Fibroblast of lung (primary cell): ENCODE data around the gene MATN1. TPM values are rescaled to one million over a fixed set of nuclear protein-coding genes. Genes with fewer than 3 reads are reported as not detected.

Source experiments
- DNase-seq, 2 donors: peaks; one replicate each; pipeline versions ENCODE4 v3.0.0 to v3.0.0-alpha.2; 2010; ENCODE audit warnings: low read depth in 2 of 2
- H2AFZ ChIP-seq: 2 replicates; pipeline ENCODE4 v1.5.1; 2012; ENCODE audit warnings: low read length, control low read depth, inconsistent platforms
- H3K27ac ChIP-seq: 2 replicates; pipeline ENCODE4 v1.5.1; 2011; ENCODE audit warnings: low read length, control low read depth; ENCODE audit not compliant: insufficient read depth
- H3K27me3 ChIP-seq: 2 replicates; pipeline ENCODE4 v1.5.1; 2011; ENCODE audit warnings: mild to moderate bottlenecking, low read length; ENCODE audit not compliant: control insufficient read depth, insufficient read depth
- H3K36me3 ChIP-seq: 2 replicates; pipeline ENCODE4 v1.5.1; 2011; ENCODE audit warnings: low read length; ENCODE audit not compliant: control insufficient read depth, insufficient read depth
- H3K4me1 ChIP-seq: 2 replicates; pipeline ENCODE4 v1.5.1; 2011; ENCODE audit warnings: low read length; ENCODE audit not compliant: control insufficient read depth, insufficient read depth; ENCODE audit errors: extremely low read depth
- H3K4me2 ChIP-seq: 2 replicates; pipeline ENCODE4 v1.5.1; 2011; ENCODE audit warnings: low read length, control low read depth; ENCODE audit not compliant: insufficient read depth; ENCODE audit errors: extremely low read depth
- H3K4me3 ChIP-seq, 4 experiments: fragments of 200-600 bp in 1 of 4; sonication (generic) in 1 of 4; replicated peaks in 1 of 4; 2 replicates each; pipeline ENCODE4 v1.5.1; 2011 to 2016; ENCODE audit warnings: low read length in 4 of 4, low read depth in 3 of 4, mild to moderate bottlenecking in 3 of 4, control low read depth in 2 of 4, inconsistent platforms in 1 of 4, mixed read lengths in 1 of 4; ENCODE audit not compliant: insufficient read depth in 1 of 4; ENCODE audit errors: control extremely low read depth in 1 of 4
- H3K79me2 ChIP-seq: 2 replicates; pipeline ENCODE4 v1.5.1; 2012; ENCODE audit warnings: mild to moderate bottlenecking, low read length, inconsistent platforms; ENCODE audit not compliant: control insufficient read depth, insufficient read depth
- H3K9ac ChIP-seq: 2 replicates; pipeline ENCODE4 v1.5.1; 2011; ENCODE audit warnings: mild to moderate bottlenecking, low read length, control low read depth; ENCODE audit not compliant: insufficient read depth
- H3K9me3 ChIP-seq: 2 replicates; pipeline ENCODE4 v1.5.1; 2012; ENCODE audit warnings: low read depth, low read length; ENCODE audit not compliant: control insufficient read depth, insufficient read depth
- H4K20me1 ChIP-seq: 2 replicates; pipeline ENCODE4 v1.5.1; 2011; ENCODE audit warnings: low read length; ENCODE audit not compliant: control insufficient read depth, insufficient read depth; ENCODE audit errors: extremely low read depth
- EZH2 ChIP-seq: IDR thresholded peaks from 2 replicates; pipeline ENCODE4 v1.5.1; 2012; ENCODE audit warnings: low read length, control low read depth, mild to moderate bottlenecking; ENCODE audit errors: missing control alignments
- polyA minus RNA-seq: library from RNA; depleted of rRNA, polyadenylated mRNA; stranded (reverse); fragments of >200 nt; gene quantifications from 2 replicates; pipeline ENCODE4 v1.2.3, GENCODE V29; 2011; ENCODE audit warnings: low replicate concordance
- polyA plus RNA-seq, 2 donors: library from polyadenylated mRNA; depleted of rRNA in 1 of 2; stranded (reverse) in 1 of 2; unstranded in 1 of 2; fragments of >200 nt; gene quantifications; 2 replicates each; pipeline ENCODE4 v1.2.1, GENCODE V29; 2011 to 2012; ENCODE audit warnings: missing spikeins in 1 of 2
- total RNA-seq: library from RNA; depleted of rRNA; stranded (reverse); fragments of >200 nt; gene quantifications from 2 replicates; pipeline ENCODE4 v1.2.1, GENCODE V29; 2014
- TF ChIP-seq, protein P1 (sequence below), 2 donors: IDR thresholded peaks in 1 of 2; conservative IDR thresholded peaks in 1 of 2; 1 replicate in 1 of 2; 2 replicates in 1 of 2; pipeline ENCODE4 v1.5.1; 2011 to 2012; ENCODE audit warnings: low read length in 2 of 2, control low read depth in 1 of 2, inconsistent platforms in 1 of 2, low read depth in 1 of 2, mild to moderate bottlenecking in 1 of 2

MATN1 gene, protein sequence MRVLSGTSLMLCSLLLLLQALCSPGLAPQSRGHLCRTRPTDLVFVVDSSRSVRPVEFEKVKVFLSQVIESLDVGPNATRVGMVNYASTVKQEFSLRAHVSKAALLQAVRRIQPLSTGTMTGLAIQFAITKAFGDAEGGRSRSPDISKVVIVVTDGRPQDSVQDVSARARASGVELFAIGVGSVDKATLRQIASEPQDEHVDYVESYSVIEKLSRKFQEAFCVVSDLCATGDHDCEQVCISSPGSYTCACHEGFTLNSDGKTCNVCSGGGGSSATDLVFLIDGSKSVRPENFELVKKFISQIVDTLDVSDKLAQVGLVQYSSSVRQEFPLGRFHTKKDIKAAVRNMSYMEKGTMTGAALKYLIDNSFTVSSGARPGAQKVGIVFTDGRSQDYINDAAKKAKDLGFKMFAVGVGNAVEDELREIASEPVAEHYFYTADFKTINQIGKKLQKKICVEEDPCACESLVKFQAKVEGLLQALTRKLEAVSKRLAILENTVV
- total RNA-seq (0.26 TPM in 1 of 2 replicates, not detected in the other), polyA plus RNA-seq (not detected in 2 replicates), polyA minus RNA-seq (not detected in 2 replicates)
- 0.07 TPM in 1 of 2 replicates, not detected in the other for polyA plus RNA-seq (2012)

DNA sequence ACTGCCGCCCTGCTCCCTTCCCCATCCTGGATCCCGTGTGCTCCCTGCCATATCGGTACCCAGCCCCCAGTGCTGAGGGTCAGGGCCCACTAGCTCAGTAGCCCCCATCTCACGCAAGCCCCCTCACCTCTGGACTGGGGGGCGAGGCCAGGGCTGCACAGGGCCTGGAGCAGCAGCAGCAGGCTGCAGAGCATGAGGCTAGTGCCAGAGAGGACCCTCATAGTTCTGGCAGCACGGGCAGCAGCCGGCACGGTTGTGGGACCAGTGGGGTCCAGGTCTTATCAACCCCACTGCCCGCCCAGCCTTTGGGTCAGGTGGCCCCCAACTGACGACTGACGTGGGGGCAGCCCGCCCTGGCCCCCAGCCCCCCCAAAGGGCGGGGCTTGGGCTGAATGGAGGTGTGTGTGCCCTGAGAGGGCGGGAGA is at the start of gene MATN1:
TSS of gene MATN1 (minus strand) at position 255 of the 425 bp plus-strand sequence. CDS start at position 221, 34 bp downstream.
- no peak for DNase-seq
- H3K4me3 ChIP-seq, result no peak within 1 kb of the TSS
- H4K20me1 ChIP-seq, result no peaks in the 10 kb centered on the region

DNA sequence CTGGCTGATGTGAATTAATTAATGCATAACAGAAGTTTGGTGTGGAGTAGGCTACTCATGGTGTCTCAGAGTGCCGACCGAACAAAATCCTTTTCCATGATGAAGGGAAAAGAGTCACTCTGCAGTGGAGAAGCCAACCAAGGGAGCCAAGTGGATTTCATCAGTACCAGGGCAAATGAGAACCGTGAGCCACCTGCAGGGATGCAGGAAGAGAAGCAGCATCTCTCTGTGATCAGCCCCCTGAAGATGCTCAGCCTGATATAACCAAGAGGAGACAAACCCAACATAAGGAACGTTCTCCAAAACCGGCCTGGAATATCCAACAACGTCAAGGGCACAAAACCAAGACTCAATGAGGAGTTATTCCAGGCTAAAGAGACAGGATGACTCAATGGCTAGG is 47.6 kb upstream of the MATN1 start:
- Histone ChIP-seq H2AFZ (no peak overlapping the region), H3K36me3 (no peaks in the 10 kb centered on the region), H3K79me2 (no peaks in the 10 kb centered on the region), H3K9ac (no peak overlapping the region), H3K4me2 (no peak overlapping the region), H3K27me3 (no peaks in the 10 kb centered on the region), H4K20me1 (no peaks in the 10 kb centered on the region), H3K9me3 (no peaks in the 10 kb centered on the region), H3K4me1 (no peaks in the 10 kb centered on the region), H3K27ac (no peak overlapping the region), H3K4me3 (no peak overlapping the region)
- TF ChIP-seq EZH2, result no peak
- TF ChIP-seq, protein P1, sequence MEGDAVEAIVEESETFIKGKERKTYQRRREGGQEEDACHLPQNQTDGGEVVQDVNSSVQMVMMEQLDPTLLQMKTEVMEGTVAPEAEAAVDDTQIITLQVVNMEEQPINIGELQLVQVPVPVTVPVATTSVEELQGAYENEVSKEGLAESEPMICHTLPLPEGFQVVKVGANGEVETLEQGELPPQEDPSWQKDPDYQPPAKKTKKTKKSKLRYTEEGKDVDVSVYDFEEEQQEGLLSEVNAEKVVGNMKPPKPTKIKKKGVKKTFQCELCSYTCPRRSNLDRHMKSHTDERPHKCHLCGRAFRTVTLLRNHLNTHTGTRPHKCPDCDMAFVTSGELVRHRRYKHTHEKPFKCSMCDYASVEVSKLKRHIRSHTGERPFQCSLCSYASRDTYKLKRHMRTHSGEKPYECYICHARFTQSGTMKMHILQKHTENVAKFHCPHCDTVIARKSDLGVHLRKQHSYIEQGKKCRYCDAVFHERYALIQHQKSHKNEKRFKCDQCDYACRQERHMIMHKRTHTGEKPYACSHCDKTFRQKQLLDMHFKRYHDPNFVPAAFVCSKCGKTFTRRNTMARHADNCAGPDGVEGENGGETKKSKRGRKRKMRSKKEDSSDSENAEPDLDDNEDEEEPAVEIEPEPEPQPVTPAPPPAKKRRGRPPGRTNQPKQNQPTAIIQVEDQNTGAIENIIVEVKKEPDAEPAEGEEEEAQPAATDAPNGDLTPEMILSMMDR (conservative IDR thresholded peaks at IDR 0.05 in 1 of 2, IDR thresholded peaks at IDR 0.05 in 1 of 2; ENCODE audit: low read depth in 1 of 2, low read length in 2 of 2), result no peak
- no peak for DNase-seq

More for the DNA sequence above, at the start of gene MATN1:
- TF ChIP-seq, protein P1 (conservative IDR thresholded peaks at IDR 0.05 in 1 of 2, IDR thresholded peaks at IDR 0.05 in 1 of 2; ENCODE audit: low read depth in 1 of 2, low read length in 2 of 2), result no peak
- no peak for TF ChIP-seq EZH2
- Histone ChIP-seq H3K9me3 (no peaks in the 10 kb centered on the region), H3K27me3 (no peaks in the 10 kb centered on the region), H3K4me2 (no peak within 1 kb of the TSS), H2AFZ (no peak within 1 kb of the TSS), H3K27ac (no peak within 1 kb of the TSS), H3K4me1 (peaks cover 2% of the 10 kb centered on the region), H3K79me2 (no peaks in the 10 kb centered on the region), H3K9ac (no peak within 1 kb of the TSS), H3K36me3 (no peaks in the 10 kb centered on the region)

DNA sequence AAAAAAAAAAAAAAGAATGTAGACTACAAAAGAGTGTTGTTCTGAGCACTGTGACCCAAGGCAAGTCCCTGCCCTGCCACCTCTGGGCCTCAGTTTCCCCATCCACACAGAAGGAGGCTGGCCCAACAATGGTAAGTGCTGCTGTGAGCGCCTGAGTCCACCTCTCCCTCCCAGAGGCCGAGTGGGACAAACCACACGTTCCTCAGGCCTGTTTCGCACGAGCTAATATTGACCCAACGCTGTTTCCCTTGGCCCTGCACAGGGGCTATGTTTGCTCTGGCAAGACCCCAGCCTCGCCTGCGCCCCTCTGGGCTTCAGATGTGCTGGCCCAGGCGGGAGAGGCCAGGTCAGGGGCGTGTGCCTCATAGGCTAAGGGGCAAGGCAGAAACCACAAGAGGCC is 46.8 kb upstream of the MATN1 start:
- Histone ChIP-seq H2AFZ (no peak overlapping the region), H3K9me3 (no peaks in the 10 kb centered on the region), H3K4me1 (no peaks in the 10 kb centered on the region), H3K27ac (no peak overlapping the region), H3K9ac (no peak overlapping the region), H3K4me2 (no peak overlapping the region), H3K27me3 (no peaks in the 10 kb centered on the region), H3K36me3 (no peaks in the 10 kb centered on the region), H3K79me2 (no peaks in the 10 kb centered on the region), H4K20me1 (no peaks in the 10 kb centered on the region), H3K4me3 (no peak overlapping the region)
- DNase-seq, result no peak
- TF ChIP-seq, protein P1 (conservative IDR thresholded peaks at IDR 0.05 in 1 of 2, IDR thresholded peaks at IDR 0.05 in 1 of 2; ENCODE audit: low read depth in 1 of 2, low read length in 2 of 2), result no peak
- TF ChIP-seq EZH2, result no peak
